Choroid plexus epithelial cell (primary cell): Measurements from ENCODE around the gene SMCHD1.
A peak's percentile ranks its signal among the peaks of the same experiment; 100 is the strongest.

Experiments
- DNase-seq: peaks from one replicate; pipeline ENCODE4 v3.0.0-alpha.2; 2010; ENCODE audit warnings: low read depth
- H3K4me3 ChIP-seq: 2 replicates; pipeline ENCODE4 v1.5.1; 2011; ENCODE audit warnings: low read depth, mild to moderate bottlenecking, control low read depth, low read length, moderate library complexity
- TF ChIP-seq, protein P1 (sequence below): conservative IDR thresholded peaks from 2 replicates; pipeline ENCODE4 v1.5.1; 2011; ENCODE audit warnings: low read depth, mild to moderate bottlenecking, control low read depth, inconsistent platforms, low read length, moderate library complexity

The SMCHD1 gene

DNA sequence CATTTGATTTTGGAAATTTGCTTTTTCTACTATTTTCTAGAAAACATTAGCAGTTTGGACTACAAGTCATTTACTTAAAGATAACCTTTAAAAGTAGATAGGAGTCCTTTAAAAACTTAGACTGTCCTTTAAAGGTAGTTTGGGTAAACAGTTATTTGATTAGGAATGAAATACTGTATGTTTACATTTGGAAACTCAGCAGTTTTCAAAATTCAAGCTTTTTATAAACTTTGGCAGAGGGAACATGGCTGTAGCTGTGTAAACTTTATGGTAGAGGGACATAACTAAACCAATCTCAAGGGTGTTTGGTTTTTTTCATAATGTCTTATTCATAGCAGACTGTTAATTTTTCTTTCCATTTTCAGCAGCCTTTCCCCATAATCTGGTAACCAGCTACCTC lies 90.7 kb downstream of the SMCHD1 start:
- TF ChIP-seq, protein P1, sequence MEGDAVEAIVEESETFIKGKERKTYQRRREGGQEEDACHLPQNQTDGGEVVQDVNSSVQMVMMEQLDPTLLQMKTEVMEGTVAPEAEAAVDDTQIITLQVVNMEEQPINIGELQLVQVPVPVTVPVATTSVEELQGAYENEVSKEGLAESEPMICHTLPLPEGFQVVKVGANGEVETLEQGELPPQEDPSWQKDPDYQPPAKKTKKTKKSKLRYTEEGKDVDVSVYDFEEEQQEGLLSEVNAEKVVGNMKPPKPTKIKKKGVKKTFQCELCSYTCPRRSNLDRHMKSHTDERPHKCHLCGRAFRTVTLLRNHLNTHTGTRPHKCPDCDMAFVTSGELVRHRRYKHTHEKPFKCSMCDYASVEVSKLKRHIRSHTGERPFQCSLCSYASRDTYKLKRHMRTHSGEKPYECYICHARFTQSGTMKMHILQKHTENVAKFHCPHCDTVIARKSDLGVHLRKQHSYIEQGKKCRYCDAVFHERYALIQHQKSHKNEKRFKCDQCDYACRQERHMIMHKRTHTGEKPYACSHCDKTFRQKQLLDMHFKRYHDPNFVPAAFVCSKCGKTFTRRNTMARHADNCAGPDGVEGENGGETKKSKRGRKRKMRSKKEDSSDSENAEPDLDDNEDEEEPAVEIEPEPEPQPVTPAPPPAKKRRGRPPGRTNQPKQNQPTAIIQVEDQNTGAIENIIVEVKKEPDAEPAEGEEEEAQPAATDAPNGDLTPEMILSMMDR: no peak
- no peak overlapping the region for H3K4me3 ChIP-seq
- no peak for DNase-seq

DNA sequence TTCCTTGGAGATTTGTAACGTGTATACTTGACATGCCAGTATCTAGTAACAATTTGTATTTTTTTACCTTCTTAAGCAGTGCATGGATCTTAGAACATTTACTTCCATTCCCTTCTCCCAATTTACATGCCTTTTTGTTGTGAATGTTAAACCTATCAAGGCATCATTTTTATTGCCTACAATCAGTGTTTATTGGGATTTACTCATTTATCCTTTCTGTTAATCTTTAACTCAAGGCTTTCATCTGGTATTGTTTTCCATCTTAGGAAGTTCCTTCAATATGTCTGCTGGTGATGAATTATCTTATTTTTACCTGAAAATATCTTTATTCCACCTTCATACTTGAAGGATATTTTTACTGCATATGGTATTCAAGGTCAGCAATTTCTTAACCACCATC lies 102.8 kb downstream of the SMCHD1 start:
- H3K4me3 ChIP-seq: no peak overlapping the region
- no peak for DNase-seq
- TF ChIP-seq, protein P1: no peak

DNA sequence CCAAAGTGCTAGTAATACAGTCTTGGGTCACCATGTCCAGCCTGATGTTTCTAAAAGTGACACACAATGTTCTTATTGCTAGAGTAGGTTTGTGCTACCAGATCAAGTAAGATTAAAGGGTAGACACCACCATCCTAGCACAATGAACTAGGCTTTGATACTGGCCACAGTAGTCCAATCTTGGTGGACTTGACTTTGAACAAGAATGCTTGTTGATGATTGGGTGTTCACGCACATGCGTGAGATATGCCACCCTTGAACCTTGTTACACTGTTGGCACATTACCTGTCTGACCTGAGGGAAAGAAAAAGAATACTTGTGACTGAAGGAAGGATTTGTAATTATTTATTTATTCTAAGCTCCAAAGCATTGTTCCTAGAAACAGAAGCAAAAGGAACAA lies 119.1 kb downstream of the SMCHD1 start:
- H3K4me3 ChIP-seq: no peak overlapping the region
- TF ChIP-seq, protein P1: no peak
- no peak for DNase-seq

DNA sequence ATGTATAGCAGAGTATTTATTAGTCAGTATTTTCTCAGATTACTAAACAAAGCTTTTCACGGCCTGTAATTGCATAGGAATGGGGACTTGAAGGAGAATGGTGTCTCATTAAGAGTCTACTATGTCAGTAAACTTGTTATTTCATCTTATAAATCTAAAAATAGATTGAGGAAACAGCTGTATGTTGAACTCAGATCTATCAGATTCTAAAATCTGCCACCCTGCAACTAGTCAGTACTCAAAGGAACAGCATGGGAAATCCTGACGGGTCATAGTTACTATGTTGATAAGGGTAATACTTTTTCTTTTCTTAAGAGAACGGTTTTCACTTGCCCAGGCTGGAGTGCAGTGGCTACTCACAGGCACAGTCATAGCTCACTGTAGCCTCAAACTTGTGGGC lies 121.1 kb downstream of the SMCHD1 start:
- no peak for DNase-seq
- TF ChIP-seq, protein P1: no peak
- no peak overlapping the region for H3K4me3 ChIP-seq

GRCh38 chr18:2777241-2777640 lies 121.7 kb downstream of the SMCHD1 start:
- DNase-seq: no peak
- no peak overlapping the region for H3K4me3 ChIP-seq
- TF ChIP-seq, protein P1: no peak

- no peak overlapping the region for H3K4me3 ChIP-seq
- TF ChIP-seq, protein P1: no peak
- DNase-seq: peak; percentile 2
Measured at GRCh38 chr18:2780750-2781149, 125.2 kb downstream of the SMCHD1 start.

DNA sequence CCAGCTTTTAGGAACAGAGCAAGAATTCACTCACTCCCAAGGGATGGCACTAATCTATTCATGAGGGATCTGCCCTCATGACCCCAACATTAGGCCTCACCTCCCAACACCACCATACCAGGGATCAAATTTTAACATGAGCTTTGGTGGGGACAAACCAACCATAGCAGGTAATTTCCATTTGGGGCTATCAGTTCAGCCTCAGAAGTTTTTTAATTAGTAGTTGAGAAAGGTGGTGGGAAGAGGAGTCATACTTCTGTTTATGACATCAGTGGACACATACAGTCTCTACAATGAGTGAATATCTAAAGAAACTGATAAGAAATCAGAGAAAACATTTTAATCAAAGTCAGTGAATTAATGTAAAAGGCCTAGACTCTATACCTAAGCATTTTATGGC lies 131.7 kb downstream of the SMCHD1 start:
- H3K4me3 ChIP-seq: no peak overlapping the region
- TF ChIP-seq, protein P1: no peak
- DNase-seq: no peak
